IMR-90 (cell line): ENCODE results near the gene DAAM1. TPM values are rescaled to one million over a fixed set of nuclear protein-coding genes. Genes with fewer than 3 reads are reported as not detected.

Experiments
- ATAC-seq: fragments of 200-7000 bp; cut with Tn5 transposase; 2 replicates; pipeline ENCODE4 v1.9.1; 2020; ENCODE audit warnings: low read depth, mild to moderate bottlenecking, moderate library complexity
- BruUV-seq: library from RNA; stranded (reverse); fragments of 400-500 nt; replicated peaks from 2 replicates; lab custom pipeline; 2021; lab: Mats Ljungman, UMichigan
- CTCF ChIA-PET: fragments of 300-600 bp; formaldehyde crosslinking; extraction: SDS; loops from one replicate; lab custom pipeline; 2021; ENCODE audit warnings: antibody characterized with exemption; lab: Yijun Ruan, JAX
- POLR2A ChIA-PET: fragments of 300-600 bp; sonication (Branson Sonifier 250); formaldehyde crosslinking; loops from one replicate; lab custom pipeline; 2022; ENCODE audit warnings: antibody characterized with exemption; ENCODE audit not compliant: unreplicated experiment; lab: Charles Lee
- DNase-seq: peaks from one replicate; pipeline ENCODE4 v3.0.0; 2013
- H2AFZ ChIP-seq: replicated peaks from 2 replicates; pipeline ENCODE3; 2013; ENCODE audit warnings: low read length, mild to moderate bottlenecking; ENCODE audit not compliant: poor library complexity
- H2AK5ac ChIP-seq: 2 replicates; pipeline ENCODE4 v1.6.1; 2013; ENCODE audit warnings: low read depth, low read length, inconsistent platforms
- H2AK9ac ChIP-seq: replicated peaks from 2 replicates; pipeline ENCODE3; 2013; ENCODE audit warnings: mild to moderate bottlenecking, low read depth, low read length, moderate library complexity; ENCODE audit not compliant: poor library complexity
- H2BK120ac ChIP-seq: 2 replicates; pipeline ENCODE4 v1.6.1; 2013; ENCODE audit warnings: low read depth, low read length, inconsistent platforms
- H2BK15ac ChIP-seq: 3 replicates; pipeline ENCODE4 v1.6.1; 2013; ENCODE audit warnings: low read depth, low read length, inconsistent platforms
- H2BK20ac ChIP-seq: 2 replicates; pipeline ENCODE4 v1.6.1; 2013; ENCODE audit warnings: low read depth, mild to moderate bottlenecking, inconsistent platforms, low read length, moderate library complexity
- H2BK5ac ChIP-seq: 2 replicates; pipeline ENCODE4 v1.6.1; 2013; ENCODE audit warnings: mild to moderate bottlenecking, low read depth, low read length, inconsistent platforms; ENCODE audit not compliant: poor library complexity, severe bottlenecking
- H3K14ac ChIP-seq: replicated peaks from 2 replicates; pipeline ENCODE4 v1.6.1; 2013; ENCODE audit warnings: low read depth, low read length, inconsistent platforms
- H3K18ac ChIP-seq: 2 replicates; pipeline ENCODE4 v1.6.1; 2013; ENCODE audit warnings: low read depth, low read length, control low read depth
- H3K23ac ChIP-seq: 2 replicates; pipeline ENCODE4 v1.6.1; 2013; ENCODE audit warnings: low read depth, low read length, inconsistent platforms
- H3K27ac ChIP-seq: 2 replicates; pipeline ENCODE4 v1.5.1; 2013; ENCODE audit warnings: mild to moderate bottlenecking, control low read depth, low read length; ENCODE audit not compliant: insufficient read depth
- H3K27me3 ChIP-seq: 2 replicates; pipeline ENCODE4 v1.6.1; 2013; ENCODE audit warnings: low read length; ENCODE audit not compliant: control insufficient read depth, insufficient read depth
- H3K36me3 ChIP-seq: 2 replicates; pipeline ENCODE4 v1.6.1; 2013; ENCODE audit warnings: low read length, mixed read lengths; ENCODE audit not compliant: control insufficient read depth, insufficient read depth
- H3K4ac ChIP-seq: 2 replicates; pipeline ENCODE4 v1.6.1; 2013; ENCODE audit warnings: low read depth, low read length, inconsistent platforms
- H3K4me1 ChIP-seq: 2 replicates; pipeline ENCODE4 v1.6.1; 2013; ENCODE audit warnings: low read length, mixed read lengths; ENCODE audit not compliant: control insufficient read depth, insufficient read depth
- H3K4me2 ChIP-seq: 2 replicates; pipeline ENCODE4 v1.6.1; 2013; ENCODE audit warnings: low read depth, mild to moderate bottlenecking, control low read depth, low read length, moderate library complexity
- H3K4me3 ChIP-seq: 2 replicates; pipeline ENCODE4 v1.5.1; 2013; ENCODE audit warnings: low read depth, mild to moderate bottlenecking, control low read depth, low read length, moderate library complexity; ENCODE audit not compliant: insufficient read depth
- H3K56ac ChIP-seq: 2 replicates; pipeline ENCODE4 v1.6.1; 2013; ENCODE audit warnings: low read length, inconsistent platforms; ENCODE audit not compliant: insufficient read depth; ENCODE audit errors: extremely low read depth
- H3K79me1 ChIP-seq, 2 experiments: 2 replicates each; pipeline ENCODE4 v1.6.1; 2013; ENCODE audit warnings: low read length in 2 of 2, inconsistent platforms in 1 of 2, low read depth in 1 of 2
- H3K9ac ChIP-seq: 2 replicates; pipeline ENCODE4 v1.6.1; 2013; ENCODE audit warnings: low read depth, low read length, control low read depth
- H3K9me1 ChIP-seq: 2 replicates; pipeline ENCODE4 v1.6.1; 2013; ENCODE audit warnings: low read length, inconsistent platforms; ENCODE audit not compliant: insufficient read depth
- H3K9me3 ChIP-seq: 2 replicates; pipeline ENCODE4 v1.6.1; 2013; ENCODE audit warnings: low read length; ENCODE audit not compliant: control insufficient read depth, insufficient read depth
- H4K20me1 ChIP-seq: 2 replicates; pipeline ENCODE4 v1.6.1; 2013; ENCODE audit warnings: low read length, inconsistent platforms; ENCODE audit not compliant: insufficient read depth
- H4K5ac ChIP-seq: 2 replicates; pipeline ENCODE4 v1.6.1; 2013; ENCODE audit warnings: mild to moderate bottlenecking, low read depth, low read length, control low read depth
- H4K8ac ChIP-seq, 2 experiments: 2 replicates each; pipeline ENCODE4 v1.6.1; 2013; ENCODE audit warnings: low read depth in 2 of 2, low read length in 2 of 2, control low read depth in 1 of 2, inconsistent platforms in 1 of 2
- H4K91ac ChIP-seq: 2 replicates; pipeline ENCODE4 v1.6.1; 2013; ENCODE audit warnings: low read depth, low read length, inconsistent platforms; ENCODE audit not compliant: insufficient read depth
- BHLHE40 ChIP-seq: fragments of 150-350 bp; IDR thresholded peaks from 2 replicates; pipeline ENCODE4 v1.6.1; 2016; ENCODE audit warnings: mild to moderate bottlenecking, low read depth, low read length
- CHD1 ChIP-seq: IDR thresholded peaks from 2 replicates; pipeline ENCODE4 v1.6.1; 2012; ENCODE audit warnings: low read depth, low read length, improper control_type of control experiment
- MAZ ChIP-seq: IDR thresholded peaks from 2 replicates; pipeline ENCODE4 v1.6.1; 2012; ENCODE audit warnings: low read depth, mild to moderate bottlenecking, low read length, improper control_type of control experiment, moderate library complexity, borderline replicate concordance
- MXI1 ChIP-seq: IDR thresholded peaks from 2 replicates; pipeline ENCODE4 v1.6.1; 2012; ENCODE audit warnings: low read depth, mild to moderate bottlenecking, low read length, moderate library complexity, borderline replicate concordance
- POLR2A ChIP-seq: IDR thresholded peaks from 2 replicates; pipeline ENCODE4 v1.6.1; 2012; ENCODE audit warnings: mild to moderate bottlenecking, low read depth, low read length
- WGBS, 2 experiments: methylation state at CpG; one replicate each; pipeline versions ENCODE4 v1.1.5 to v1.1.7; 2013; ENCODE audit warnings: missing lambda C conversion rate in 2 of 2; ENCODE audit not compliant: insufficient read length in 1 of 2; ENCODE audit errors: extremely low coverage in 2 of 2; 5-methylcytosine and 5-hydroxymethylcytosine counted together
- dilution Hi-C: fragments of 300-500 bp; cut with HindIII; formaldehyde crosslinking; loops from one replicate; pipeline ENCODE4 v1.14.3; 2018; ENCODE audit warnings: low sequenced_read_pairs; ENCODE audit not compliant: unreplicated experiment
- in situ Hi-C: fragments of 300-500 bp; cut with MboI; formaldehyde crosslinking; loops from 3 replicates; pipeline ENCODE4 v1.14.3; 2019; ENCODE audit warnings: low sequenced_read_pairs, inconsistent platforms, mixed read lengths
- intact Hi-C: fragments of 100-400 bp; cut with micrococcal nuclease; formaldehyde crosslinking; loops from 2 replicates; pipeline ENCODE4 v1.10.0; 2022
- polyA plus RNA-seq, 3 experiments: library from polyadenylated mRNA; depleted of rRNA; stranded (reverse); fragments of >200 nt; gene quantifications; 2 replicates each; pipeline ENCODE4 v1.2.3, GENCODE V29; 2012; ENCODE audit warnings: low replicate concordance in 1 of 3
- total RNA-seq: library from RNA; depleted of rRNA; stranded (reverse); fragments of >200 nt; gene quantifications from 2 replicates; pipeline ENCODE4 v1.2.3, GENCODE V29; 2012
- TF ChIP-seq, protein P1 (sequence below): fragments of 150-350 bp; IDR thresholded peaks from 2 replicates; pipeline ENCODE4 v1.6.1; 2016; ENCODE audit warnings: low read depth, mild to moderate bottlenecking, low read length, moderate library complexity, borderline replicate concordance

Gene DAAM1
- total and polyA plus RNA-seq, 2 of the 4 experiments (the other 2 are of a cell fraction): 4.8 to 5.4 TPM

- in situ Hi-C loops: no loop called here
- H3K4me2 ChIP-seq: no peak overlapping the region
Observed at GRCh38 chr14:59419303-59419702, 230.8 kb downstream of the DAAM1 start.

More at GRCh38 chr14:59419303-59419702, 230.8 kb downstream of the DAAM1 start:
- Histone ChIP-seq H2BK5ac (no peak overlapping the region), H4K8ac (no peak overlapping the region), H3K9me3 (no peaks in the 10 kb centered on the region), H2BK20ac (no peak overlapping the region), H3K23ac (no peak overlapping the region), H3K4ac (no peak overlapping the region), H4K91ac (no peak overlapping the region), H2BK120ac (no peak overlapping the region), H4K20me1 (no peaks in the 10 kb centered on the region), H4K5ac (no peak overlapping the region), H3K79me1 (no peaks in the 10 kb centered on the region), H3K18ac (no peak overlapping the region), H3K36me3 (peaks cover 1% of the 10 kb centered on the region; the same call in 1 of the 2 replicates), H3K27me3 (no peaks in the 10 kb centered on the region), H2BK15ac (no peak overlapping the region), H3K9me1 (no peaks in the 10 kb centered on the region; the same call in 1 of the 2 replicates), H2AFZ (no peak overlapping the region), H2AK5ac (no peak overlapping the region), H3K27ac (no peak overlapping the region), H3K14ac (no peak overlapping the region), H3K9ac (no peak overlapping the region), H3K4me1 (no peaks in the 10 kb centered on the region), H3K56ac (no peak overlapping the region), H2AK9ac (no peak overlapping the region), H3K4me3 (no peak overlapping the region)
- WGBS, 2 experiments: no CpG with 5 or more reads among the region's 2 CpGs
- DNase-seq: no peak
- dilution Hi-C loops (no loop called here), intact Hi-C loops (no loop called here)
- no peak for ATAC-seq
- ChIA-PET POLR2A (no interaction called here), CTCF (no interaction called here)
- no peak for TF ChIP-seq MAZ
- TF ChIP-seq POLR2A: no peak
- no peak for TF ChIP-seq BHLHE40
- TF ChIP-seq, protein P1, sequence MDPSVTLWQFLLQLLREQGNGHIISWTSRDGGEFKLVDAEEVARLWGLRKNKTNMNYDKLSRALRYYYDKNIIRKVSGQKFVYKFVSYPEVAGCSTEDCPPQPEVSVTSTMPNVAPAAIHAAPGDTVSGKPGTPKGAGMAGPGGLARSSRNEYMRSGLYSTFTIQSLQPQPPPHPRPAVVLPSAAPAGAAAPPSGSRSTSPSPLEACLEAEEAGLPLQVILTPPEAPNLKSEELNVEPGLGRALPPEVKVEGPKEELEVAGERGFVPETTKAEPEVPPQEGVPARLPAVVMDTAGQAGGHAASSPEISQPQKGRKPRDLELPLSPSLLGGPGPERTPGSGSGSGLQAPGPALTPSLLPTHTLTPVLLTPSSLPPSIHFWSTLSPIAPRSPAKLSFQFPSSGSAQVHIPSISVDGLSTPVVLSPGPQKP: no peak
- TF ChIP-seq CHD1: no peak
- TF ChIP-seq MXI1: no peak
- no TSS peak for BruUV-seq
